GM12878 (cell line): ENCODE data around the gene PARK7. TPM values are rescaled to one million over a fixed set of nuclear protein-coding genes. Genes with fewer than 3 reads are reported as not detected.
A peak's percentile ranks its signal among the peaks of the same experiment; 100 is the strongest.

Source experiments
- ATAC-seq: fragments of 200-7000 bp; cut with Tn5 transposase; 3 replicates; pipeline ENCODE4 v1.9.1; 2020; ENCODE audit warnings: mild to moderate bottlenecking, moderate library complexity
- BruUV-seq: library from RNA; stranded (reverse); fragments of 400-500 nt; replicated peaks from 2 replicates; lab custom pipeline; 2021; lab: Mats Ljungman, UMichigan
- CTCF ChIA-PET: fragments of 300-600 bp; sonication (Branson Sonifier 250); formaldehyde crosslinking; extraction: SDS; loops from one replicate; lab custom pipeline; 2021; ENCODE audit warnings: inconsistent platforms; lab: Yijun Ruan, JAX
- POLR2A ChIA-PET: fragments of 350-600 bp; formaldehyde crosslinking; extraction: SDS; loops from one replicate; lab custom pipeline; 2021; ENCODE audit warnings: inconsistent platforms; lab: Charles Lee
- RAD21 ChIA-PET: fragments of 300-600 bp; sonication (Branson Sonifier 250); formaldehyde crosslinking; loops from one replicate; lab custom pipeline; 2023; ENCODE audit warnings: antibody characterized with exemption; ENCODE audit not compliant: unreplicated experiment; lab: Charles Lee
- SMC1A ChIA-PET: fragments of 300-600 bp; sonication (Branson Sonifier 250); formaldehyde crosslinking; loops from one replicate; lab custom pipeline; 2023; ENCODE audit not compliant: unreplicated experiment, uncharacterized antibody; lab: Charles Lee
- DNase-seq: peaks from one replicate; pipeline ENCODE4 v3.0.0-alpha.2; 2011; ENCODE audit warnings: low read depth, low spot score
- FAIRE-seq: peaks from 3 replicates; lab custom pipeline; 2011; peaks lifted over from hg19 to GRCh38; lab: Jason Lieb, UNC
- H2AFZ ChIP-seq: 2 replicates; pipeline ENCODE4 v1.6.0; 2011; ENCODE audit warnings: low read depth, low read length, control low read depth; ENCODE audit not compliant: control insufficient read depth
- H3K27ac ChIP-seq: 2 replicates; pipeline ENCODE4 v1.5.1; 2011; ENCODE audit warnings: control low read depth; ENCODE audit not compliant: control insufficient read depth, insufficient read depth
- H3K27me3 ChIP-seq, 2 experiments: replicated peaks in 1 of 2; 2 replicates each; pipeline versions ENCODE4 v1.6.0 to v1.6.1; 2011; ENCODE audit warnings: low read length in 1 of 2; ENCODE audit not compliant: control insufficient read depth in 2 of 2, insufficient read depth in 2 of 2
- H3K36me3 ChIP-seq, 2 experiments: 2 replicates each; pipeline ENCODE4 v1.5.1; 2011; ENCODE audit warnings: low read length in 1 of 2; ENCODE audit not compliant: control insufficient read depth in 2 of 2, insufficient read depth in 2 of 2
- H3K4me1 ChIP-seq: 2 replicates; pipeline ENCODE4 v1.6.1; 2011; ENCODE audit warnings: mild to moderate bottlenecking, low read length, moderate library complexity, mixed read lengths; ENCODE audit not compliant: control insufficient read depth, insufficient read depth
- H3K4me2 ChIP-seq: 2 replicates; pipeline ENCODE4 v1.6.0; 2011; ENCODE audit warnings: control low read depth; ENCODE audit not compliant: control insufficient read depth, insufficient read depth
- H3K4me3 ChIP-seq: fragments of 200-600 bp; sonication (generic); 2 replicates; pipeline ENCODE4 v1.5.1; 2016
- H3K79me2 ChIP-seq: 2 replicates; pipeline ENCODE4 v1.6.0; 2011; ENCODE audit warnings: low read length; ENCODE audit not compliant: control insufficient read depth, insufficient read depth
- H3K9ac ChIP-seq: 2 replicates; pipeline ENCODE4 v1.8.0; 2011; ENCODE audit warnings: low read length, control low read depth, mixed read lengths; ENCODE audit not compliant: control insufficient read depth, insufficient read depth
- H3K9me3 ChIP-seq: replicated peaks from 3 replicates; pipeline ENCODE4 v1.5.1; 2011; ENCODE audit warnings: mild to moderate bottlenecking, low read length; ENCODE audit not compliant: control insufficient read depth, insufficient read depth
- H4K20me1 ChIP-seq: 2 replicates; pipeline ENCODE4 v1.6.0; 2011; ENCODE audit not compliant: control insufficient read depth, insufficient read depth
- ATF2 ChIP-seq: IDR thresholded peaks from 2 replicates; pipeline ENCODE4 v1.6.1; 2012; ENCODE audit warnings: low read length, inconsistent platforms
- CEBPZ ChIP-seq: fragments of 150-350 bp; IDR thresholded peaks from 2 replicates; pipeline ENCODE4 v1.6.1; 2016; ENCODE audit warnings: low read depth, low read length
- FOS ChIP-seq: IDR thresholded peaks from 3 replicates; pipeline ENCODE4 v1.6.1; 2011; ENCODE audit warnings: borderline replicate concordance; ENCODE audit not compliant: insufficient read length; ENCODE audit errors: extremely low read depth
- JUNB ChIP-seq: IDR thresholded peaks from 2 replicates; pipeline ENCODE4 v1.6.1; 2016; ENCODE audit warnings: antibody characterized with exemption, mild to moderate bottlenecking
- MYC ChIP-seq: IDR thresholded peaks from 2 replicates; pipeline ENCODE4 v1.6.1; 2011; ENCODE audit warnings: mild to moderate bottlenecking, low read length, moderate library complexity, inconsistent platforms; ENCODE audit not compliant: insufficient read depth, insufficient replicate concordance, insufficient read length, severe bottlenecking
- NFYB ChIP-seq: IDR thresholded peaks from 2 replicates; pipeline ENCODE4 v1.6.1; 2011; ENCODE audit warnings: low read depth, mild to moderate bottlenecking, low read length, improper control_type of control experiment, moderate library complexity; ENCODE audit not compliant: insufficient read depth
- POLR2A ChIP-seq: IDR thresholded peaks from 2 replicates; pipeline ENCODE4 v1.6.1; 2011; ENCODE audit warnings: low read depth, mild to moderate bottlenecking, low read length
- SP1 ChIP-seq: IDR thresholded peaks from one replicate; pipeline ENCODE4 v1.6.1; 2011; ENCODE audit warnings: low read depth, low read length
- SUZ12 ChIP-seq: fragments of 200-600 bp; sonication (generic); IDR thresholded peaks from one replicate; pipeline ENCODE4 v1.6.1; 2018; ENCODE audit warnings: antibody characterized with exemption, mild to moderate bottlenecking; ENCODE audit not compliant: unreplicated experiment
- TARDBP ChIP-seq: IDR thresholded peaks from 2 replicates; pipeline ENCODE4 v1.6.1; 2016; ENCODE audit warnings: borderline replicate concordance
- TCF7 ChIP-seq: IDR thresholded peaks from 2 replicates; pipeline ENCODE4 v1.6.1; 2014; ENCODE audit warnings: antibody characterized with exemption, borderline replicate concordance
- YBX1 ChIP-seq: fragments of 450-650 bp; IDR thresholded peaks from 2 replicates; pipeline ENCODE4 v1.6.1; 2016; ENCODE audit warnings: antibody characterized with exemption
- whole genome bisulfite sequencing: methylation state at CpG from one replicate; pipeline ENCODE4 v1.1.6; 2016; ENCODE audit warnings: low lambda C conversion rate; ENCODE audit not compliant: insufficient replicate concordance, insufficient coverage; ENCODE audit errors: missing lambda C conversion rate; 5-methylcytosine and 5-hydroxymethylcytosine counted together
- in situ Hi-C: fragments of 300-500 bp; cut with MboI; formaldehyde crosslinking; loops from 9 replicates; pipeline ENCODE4 v1.14.3; 2018; ENCODE audit warnings: mixed read lengths
- intact Hi-C: fragments of 100-400 bp; cut with micrococcal nuclease; formaldehyde crosslinking; loops from one replicate; pipeline ENCODE4 v1.14.2; 2022; ENCODE audit not compliant: unreplicated experiment
- polyA plus RNA-seq, 11 experiments: library from polyadenylated mRNA; depleted of rRNA in 4 of 11; unstranded in 6 of 11; stranded (reverse) in 5 of 11; fragments of >200 nt; fragmentation: Nextera tagmentation in 4 of 11; fragmentation: Illumina TruSeq in 1 of 11; extraction: Ambion mirVana in 4 of 11; extraction: Trizol in 1 of 11; gene quantifications; 1 replicate in 1 of 11; 2 replicates in 10 of 11; pipeline versions ENCODE4 v1.2.1 to v1.2.3, GENCODE V29; 2011 to 2016; ENCODE audit warnings: inconsistent platforms in 2 of 11, missing spikeins in 2 of 11, low read depth in 1 of 11
- total RNA-seq, 4 experiments: library from RNA; depleted of rRNA in 3 of 4; stranded (reverse); fragments of >200 nt in 3 of 4; fragmentation: Illumina TruSeq in 1 of 4; extraction: Trizol in 1 of 4; gene quantifications; 2 replicates each; pipeline versions ENCODE4 v1.2.1 to v1.2.3, GENCODE V29; 2013 to 2021

Gene PARK7
- total and polyA plus RNA-seq, 10 of the 15 experiments (the other 5 are each of a cell fraction or from before 2014, with no cell fraction given): 267 to 1,056 (median 495) TPM

GRCh38 chr1:7985851-7986612, 24.5 kb downstream of the PARK7 start:
- H3K36me3 ChIP-seq: peaks cover 29 to 32% of the 10 kb centered on the region in 2 experiments
- no peak overlapping the region for H3K9ac ChIP-seq
- 95% methylated on average over 15 of the region's 15 CpGs for WGBS
- CTCF ChIA-PET: interaction anchor here (4.4 to 13.3 kb wide), 2 partner anchors 11 to 30 kb away, joined by 21 to 263 read pairs; no protein-coding TSS in a partner anchor
- peak; percentile 52 for TF ChIP-seq POLR2A
- no peak for TF ChIP-seq TARDBP
- TF ChIP-seq, all 136 proteins: peak for 1
- no peak for DNase-seq
- no peak overlapping the region for H3K4me2 ChIP-seq
- in situ Hi-C loops: no loop called here
- no peaks in the 10 kb centered on the region; the same call in 1 of the 2 replicates for H3K79me2 ChIP-seq
- H3K27me3 ChIP-seq: no peaks in the 10 kb centered on the region
- FAIRE-seq: no peak
- ChIA-PET RAD21 (no interaction called here), SMC1A (interaction anchor here (0.7 to 1.0 kb wide), 3 partner anchors 10 to 328 kb away, joined by 3 to 4 read pairs (median 3); no protein-coding TSS in a partner anchor), POLR2A (no interaction called here)
- intact Hi-C loops: no loop called here
- H3K27ac ChIP-seq: no peak overlapping the region
- no peak for ATAC-seq
- no peak overlapping the region for H2AFZ ChIP-seq
- no peaks in the 10 kb centered on the region; the same call in 1 of the 2 replicates for H4K20me1 ChIP-seq
- H3K4me3 ChIP-seq: no peak overlapping the region
- H3K9me3 ChIP-seq: no peaks in the 10 kb centered on the region
- peaks cover 12% of the 10 kb centered on the region for H3K4me1 ChIP-seq
- BruUV-seq: no TSS peak

GRCh38 chr1:7987528-7987927, 26.0 kb downstream of the PARK7 start:
- Histone ChIP-seq H3K4me2 (no peak overlapping the region), H3K27me3 (no peaks in the 10 kb centered on the region), H2AFZ (no peak overlapping the region), H3K9me3 (no peaks in the 10 kb centered on the region), H4K20me1 (no peaks in the 10 kb centered on the region; the same call in 1 of the 2 replicates), H3K9ac (no peak overlapping the region), H3K79me2 (no peaks in the 10 kb centered on the region; the same call in 1 of the 2 replicates), H3K4me1 (peaks cover 12% of the 10 kb centered on the region), H3K36me3 (peaks cover 26 to 29% of the 10 kb centered on the region in 2 experiments), H3K4me3 (no peak overlapping the region), H3K27ac (no peak overlapping the region)
- FAIRE-seq: no peak
- in situ Hi-C loops (no loop called here), intact Hi-C loops (no loop called here)
- ATAC-seq: no peak
- ChIA-PET RAD21 (no interaction called here), CTCF (interaction anchor here (2.1 kb wide), 1 partner anchor 28 kb away, joined by 9 read pairs; no protein-coding TSS in a partner anchor), SMC1A (no interaction called here), POLR2A (no interaction called here)
- 97% methylated on average over 7 of the region's 7 CpGs for WGBS
- DNase-seq: no peak
- BruUV-seq: no TSS peak
- TF ChIP-seq CEBPZ (no peak), NFYB (no peak), TCF7 (no peak), SP1 (no peak), MYC (no peak), ATF2 (no peak), YBX1 (no peak), SUZ12 (no peak), JUNB (no peak), FOS (no peak)
